Natural killer cell (primary cell): ENCODE results near the gene IL22RA1. TPM values are rescaled to one million over a fixed set of nuclear protein-coding genes. Genes with fewer than 3 reads are reported as not detected.

Experiments
- ATAC-seq, 3 donors: fragments of 150-1000 bp in 2 of 3; fragments of 200-7000 bp in 1 of 3; cut with Tn5 transposase; 1 replicate in 1 of 3; 2 replicates in 2 of 3; pipeline ENCODE4 v1.10.0; 2021; ENCODE audit warnings: mild to moderate bottlenecking in 2 of 3, moderate library complexity in 2 of 3
- DNase-seq, 2 donors: peaks; one replicate each; pipeline versions ENCODE4 v3.0.0 to v3.0.0-alpha.2; 2013 to 2021; ENCODE audit warnings: mixed read lengths in 1 of 2
- H3K27ac ChIP-seq: one replicate; pipeline ENCODE4 v1.5.1; 2013; ENCODE audit warnings: mild to moderate bottlenecking, low read length
- H3K27me3 ChIP-seq: one replicate; pipeline ENCODE4 v1.6.1; 2013; ENCODE audit warnings: low read length; ENCODE audit not compliant: control insufficient read depth, insufficient read depth
- H3K36me3 ChIP-seq: one replicate; pipeline ENCODE4 v1.6.1; 2013; ENCODE audit warnings: low read length; ENCODE audit not compliant: control insufficient read depth, insufficient read depth
- H3K4me1 ChIP-seq: one replicate; pipeline ENCODE4 v1.6.1; 2013; ENCODE audit warnings: low read length; ENCODE audit not compliant: control insufficient read depth, insufficient read depth
- H3K4me3 ChIP-seq: one replicate; pipeline ENCODE4 v1.5.1; 2013; ENCODE audit warnings: low read length
- H3K9me3 ChIP-seq: one replicate; pipeline ENCODE4 v1.6.1; 2013; ENCODE audit warnings: low read length; ENCODE audit not compliant: control insufficient read depth, insufficient read depth
- H3K27ac Mint-ChIP-seq, 2 donors: one replicate each; pipeline ENCODE4 v1.8.0; 2022; ENCODE audit warnings: mild to moderate bottlenecking in 2 of 2, mixed read lengths in 2 of 2, moderate library complexity in 1 of 2
- H3K27me3 Mint-ChIP-seq, 2 donors: one replicate each; pipeline ENCODE4 v1.8.0; 2022; ENCODE audit warnings: low read depth in 2 of 2, mixed read lengths in 2 of 2
- H3K36me3 Mint-ChIP-seq: one replicate; pipeline ENCODE4 v1.8.0; 2022; ENCODE audit warnings: mixed read lengths
- H3K4me1 Mint-ChIP-seq, 2 donors: one replicate each; pipeline ENCODE4 v1.8.0; 2022; ENCODE audit warnings: mixed read lengths in 2 of 2
- H3K4me3 Mint-ChIP-seq: one replicate; pipeline ENCODE4 v1.8.0; 2022; ENCODE audit warnings: mild to moderate bottlenecking, moderate library complexity, mixed read lengths
- H3K9me3 Mint-ChIP-seq, 2 donors: one replicate each; pipeline ENCODE4 v1.8.0; 2022; ENCODE audit warnings: mixed read lengths in 2 of 2
- CTCF ChIP-seq: fragments of 200-600 bp; IDR thresholded peaks from one replicate; pipeline ENCODE4 v1.8.0; 2022; ENCODE audit warnings: antibody characterized with exemption
- whole genome bisulfite sequencing: methylation state at CpG from one replicate; pipeline ENCODE4 v1.1.7; 2013; ENCODE audit warnings: missing lambda C conversion rate; ENCODE audit not compliant: insufficient coverage; 5-methylcytosine and 5-hydroxymethylcytosine counted together
- intact Hi-C: fragments of 100-400 bp; cut with micrococcal nuclease; formaldehyde crosslinking; loops from one replicate; pipeline ENCODE4 v1.14.2; 2022
- total RNA-seq, 4 donors: library from RNA; stranded (reverse); fragments of 120-200 nt in 1 of 4; gene quantifications; one replicate each; pipeline versions ENCODE4 v1.2.3 to v1.2.4, GENCODE V29; 2013 to 2022

Gene IL22RA1
- total RNA-seq, 3 donors from 2014 or later (not counting 1 experiment from before 2014, with no cell fraction given): not detected

- no peak for TF ChIP-seq CTCF
- peaks cover 8 to 15% of the 10 kb centered on the region in 2 donors for H3K27me3 Mint-ChIP-seq
- H3K9me3 Mint-ChIP-seq: no peaks in the 10 kb centered on the region
- no peak overlapping the region for H3K27ac Mint-ChIP-seq
- H3K4me1 ChIP-seq: no peaks in the 10 kb centered on the region
- H3K36me3 ChIP-seq: no peaks in the 10 kb centered on the region
- no peaks in the 10 kb centered on the region for H3K36me3 Mint-ChIP-seq
- 100% methylated on average over 2 of the region's 2 CpGs for WGBS
- no peaks in the 10 kb centered on the region for H3K9me3 ChIP-seq
- no peaks in the 10 kb centered on the region for H3K27me3 ChIP-seq
- ATAC-seq: no peak
- H3K4me3 Mint-ChIP-seq: no peak overlapping the region
- no peak overlapping the region for H3K4me3 ChIP-seq
- no peak for DNase-seq
- intact Hi-C loops: no loop called here
- no peaks in the 10 kb centered on the region for H3K4me1 Mint-ChIP-seq
- H3K27ac ChIP-seq: no peak overlapping the region
Measured at GRCh38 chr1:24165500-24165899, 22.6 kb upstream of the IL22RA1 start.

- Histone ChIP-seq H3K4me3 (no peak overlapping the region), H3K36me3 (no peaks in the 10 kb centered on the region), H3K27ac (no peak overlapping the region), H3K9me3 (no peaks in the 10 kb centered on the region), H3K4me1 (no peaks in the 10 kb centered on the region), H3K27me3 (no peaks in the 10 kb centered on the region)
- DNase-seq (no peak), ATAC-seq (no peak)
- intact Hi-C loops: no loop called here
- Mint-ChIP-seq H3K27ac (no peak overlapping the region), H3K27me3 (peaks cover 7 to 15% of the 10 kb centered on the region in 2 donors), H3K36me3 (no peaks in the 10 kb centered on the region), H3K9me3 (no peaks in the 10 kb centered on the region), H3K4me1 (no peaks in the 10 kb centered on the region), H3K4me3 (no peak overlapping the region)
- no peak for TF ChIP-seq CTCF
- 97% methylated on average over 3 of the region's 3 CpGs for WGBS
Measured at GRCh38 chr1:24164004-24164403, 21.1 kb upstream of the IL22RA1 start.

- no peak for DNase-seq
- H3K4me3 Mint-ChIP-seq: no peak overlapping the region
- TF ChIP-seq CTCF: no peak
- H3K9me3 ChIP-seq: no peaks in the 10 kb centered on the region
- H3K27ac Mint-ChIP-seq: no peak overlapping the region
- no peak for ATAC-seq
- H3K4me3 ChIP-seq: no peak overlapping the region
- H3K4me1 Mint-ChIP-seq: no peaks in the 10 kb centered on the region
- H3K36me3 Mint-ChIP-seq: no peaks in the 10 kb centered on the region
- H3K4me1 ChIP-seq: no peaks in the 10 kb centered on the region
- WGBS: 47% methylated on average over 5 of the region's 5 CpGs
- H3K36me3 ChIP-seq: no peaks in the 10 kb centered on the region
- intact Hi-C loops: no loop called here
- H3K9me3 Mint-ChIP-seq: no peaks in the 10 kb centered on the region
- peaks cover 7 to 15% of the 10 kb centered on the region in 2 donors for H3K27me3 Mint-ChIP-seq
- H3K27ac ChIP-seq: no peak overlapping the region
- H3K27me3 ChIP-seq: no peaks in the 10 kb centered on the region
Measured at GRCh38 chr1:24162201-24162600, 19.3 kb upstream of the IL22RA1 start.

GRCh38 chr1:24161270-24161669 lies 18.3 kb upstream of the IL22RA1 start:
- H3K36me3 ChIP-seq: no peaks in the 10 kb centered on the region
- no peaks in the 10 kb centered on the region for H3K4me1 Mint-ChIP-seq

More at GRCh38 chr1:24161270-24161669, 18.3 kb upstream of the IL22RA1 start:
- no peak for TF ChIP-seq CTCF
- Histone ChIP-seq H3K4me3 (no peak overlapping the region), H3K27me3 (no peaks in the 10 kb centered on the region), H3K4me1 (no peaks in the 10 kb centered on the region), H3K27ac (no peak overlapping the region), H3K9me3 (no peaks in the 10 kb centered on the region)
- Mint-ChIP-seq H3K27ac (no peak overlapping the region), H3K36me3 (no peaks in the 10 kb centered on the region), H3K27me3 (peaks cover 6 to 15% of the 10 kb centered on the region in 2 donors), H3K9me3 (no peaks in the 10 kb centered on the region), H3K4me3 (no peak overlapping the region)
- ATAC-seq (no peak), DNase-seq (no peak)
- WGBS: 93% methylated on average over 4 of the region's 4 CpGs
- intact Hi-C loops: no loop called here
